ENCODE data around the gene TNS3. TPM values are rescaled to one million over a fixed set of nuclear protein-coding genes. Genes with fewer than 3 reads are reported as not detected.
"Not testable (repeated sequence)": the region's sequence is repeated elsewhere in the genome, so short reads cannot be mapped to it uniquely, and the experiment has no call there.

The TNS3 gene
- total RNA-seq, 3 donors from 2014 or later: 2.6 to 3.4 (median 3.2) TPM

DNA sequence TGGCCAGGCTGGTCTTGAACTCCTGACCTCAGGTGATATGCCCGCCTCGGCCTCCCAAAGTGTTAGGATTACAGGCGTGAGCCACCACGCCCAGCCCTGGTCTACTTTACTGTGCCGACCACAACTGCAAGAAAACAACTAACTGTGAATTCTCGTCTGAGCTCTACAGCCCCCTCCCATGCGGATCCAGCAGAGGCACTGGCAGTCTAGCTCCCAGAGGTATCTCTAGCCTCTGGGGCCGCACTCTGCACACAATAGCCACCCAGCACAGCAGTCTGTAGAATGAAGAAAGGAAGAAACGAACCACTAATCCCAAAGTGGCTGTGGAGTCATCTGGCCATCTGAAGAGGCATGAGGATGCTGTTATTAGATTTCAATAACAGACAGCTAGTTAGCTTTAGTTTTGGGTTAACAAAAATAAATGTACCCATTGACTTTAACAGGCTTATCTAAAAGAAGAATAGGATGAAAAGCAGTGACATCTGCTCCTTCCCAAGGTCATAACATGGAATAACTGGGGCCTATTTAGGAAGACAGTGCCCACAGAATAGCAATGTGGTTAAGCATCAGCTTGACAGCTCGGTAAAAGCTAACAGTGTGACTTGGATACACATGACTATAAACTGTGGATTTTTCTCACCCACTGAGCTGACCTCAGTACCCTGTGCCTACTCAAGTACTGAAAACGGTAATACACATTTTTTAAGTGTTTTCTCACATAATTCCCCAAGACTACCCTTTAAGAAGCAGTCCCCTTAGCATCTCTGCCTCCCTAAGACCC, 131.9 kb downstream of the TNS3 start:
- Mint-ChIP-seq H3K4me1 (ENCODE audit: low read depth) (no peaks in the 10 kb centered on the region), H3K4me3 (no peak overlapping the region), H3K9me3 (no peaks in the 10 kb centered on the region), H3K36me3 (ENCODE audit: insufficient read depth) (no peaks in the 10 kb centered on the region), H3K27me3 (ENCODE audit: low read depth) (no peaks in the 10 kb centered on the region)
- DNase-seq (no peak), ATAC-seq (no peak)

DNA sequence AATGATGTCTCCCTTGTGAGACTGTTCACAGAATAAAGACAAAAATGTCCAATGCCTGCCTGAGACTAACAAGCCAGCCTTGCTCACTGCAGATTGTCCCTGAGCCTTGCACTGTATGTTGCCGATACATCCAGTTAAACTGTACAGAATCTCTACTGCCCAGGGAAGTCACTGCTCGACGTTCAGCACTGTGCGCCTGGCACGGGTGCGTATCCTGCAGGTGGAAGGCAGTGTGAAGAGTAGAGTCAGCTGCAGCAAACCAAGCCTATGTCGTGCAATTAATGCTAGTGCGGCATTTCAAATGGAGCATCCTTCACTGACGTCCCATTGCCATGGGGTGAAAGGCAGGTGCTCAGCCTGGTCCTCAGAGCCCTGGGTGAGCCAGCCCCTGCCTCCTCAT, 132.9 kb downstream of the TNS3 start:
- Mint-ChIP-seq H3K36me3 (ENCODE audit: insufficient read depth) (no peaks in the 10 kb centered on the region), H3K4me1 (ENCODE audit: low read depth) (no peaks in the 10 kb centered on the region), H3K27me3 (ENCODE audit: low read depth) (no peaks in the 10 kb centered on the region), H3K4me3 (no peak overlapping the region), H3K9me3 (no peaks in the 10 kb centered on the region)
- no peak for DNase-seq
- ATAC-seq: no peak

GRCh38 chr7:47447621-47448349, 134.1 kb downstream of the TNS3 start:
- ATAC-seq (no peak), DNase-seq (no peak)
- H3K4me3 Mint-ChIP-seq: no peak overlapping the region
- H3K27me3 Mint-ChIP-seq (ENCODE audit: low read depth): no peaks in the 10 kb centered on the region
- no peaks in the 10 kb centered on the region for H3K4me1 Mint-ChIP-seq (ENCODE audit: low read depth)
- H3K36me3 Mint-ChIP-seq (ENCODE audit: insufficient read depth): no peaks in the 10 kb centered on the region
- no peaks in the 10 kb centered on the region for H3K9me3 Mint-ChIP-seq

DNA sequence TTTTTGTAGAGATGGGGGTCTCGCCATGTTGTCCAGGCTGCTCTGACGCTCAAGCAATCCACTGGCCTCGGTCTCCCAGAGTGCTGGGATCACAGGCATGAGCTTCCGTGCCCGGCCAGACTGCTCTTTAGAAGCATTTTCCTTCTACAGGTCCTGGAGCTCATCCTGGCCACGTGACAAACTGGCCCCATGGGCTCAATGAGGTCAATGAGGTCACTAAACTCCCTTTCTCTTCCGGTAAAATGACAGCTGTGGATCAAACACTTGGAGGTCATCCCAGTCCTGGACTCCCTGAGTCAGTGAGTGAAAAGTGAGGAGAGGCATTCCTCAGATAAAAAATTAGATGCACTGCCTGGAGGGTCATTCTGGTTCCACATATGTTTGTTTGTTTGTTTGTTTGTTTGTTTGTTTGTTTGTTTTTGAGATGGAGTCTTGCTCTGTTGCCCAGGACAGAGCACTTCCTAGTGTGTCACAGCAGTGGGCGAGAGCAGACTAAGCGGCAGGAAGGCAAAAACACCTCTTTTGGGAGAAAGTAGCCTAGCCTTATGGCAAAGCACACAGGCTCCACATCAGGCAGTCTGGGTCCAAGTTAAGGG, 134.9 kb downstream of the TNS3 start:
- H3K27me3 Mint-ChIP-seq (ENCODE audit: low read depth): no peaks in the 10 kb centered on the region
- DNase-seq (no peak), ATAC-seq (no peak)
- no peaks in the 10 kb centered on the region for H3K4me1 Mint-ChIP-seq (ENCODE audit: low read depth)
- no peak overlapping the region for H3K4me3 Mint-ChIP-seq
- H3K36me3 Mint-ChIP-seq (ENCODE audit: insufficient read depth): no peaks in the 10 kb centered on the region
- H3K9me3 Mint-ChIP-seq: no peaks in the 10 kb centered on the region

GRCh38 chr7:47444376-47445098, 137.4 kb downstream of the TNS3 start:
- no peaks in the 10 kb centered on the region for H3K9me3 Mint-ChIP-seq
- no peaks in the 10 kb centered on the region for H3K36me3 Mint-ChIP-seq (ENCODE audit: insufficient read depth)
- ATAC-seq (no peak), DNase-seq (no peak)
- no peaks in the 10 kb centered on the region for H3K27me3 Mint-ChIP-seq (ENCODE audit: low read depth)
- no peak overlapping the region for H3K4me3 Mint-ChIP-seq
- no peaks in the 10 kb centered on the region for H3K4me1 Mint-ChIP-seq (ENCODE audit: low read depth)

- no peak for DNase-seq
- Mint-ChIP-seq H3K27me3 (ENCODE audit: low read depth) (no peaks in the 10 kb centered on the region), H3K36me3 (ENCODE audit: insufficient read depth) (no peaks in the 10 kb centered on the region), H3K9me3 (no peaks in the 10 kb centered on the region), H3K4me1 (ENCODE audit: low read depth) (no peaks in the 10 kb centered on the region), H3K4me3 (no peak overlapping the region)
- no peak for ATAC-seq
These were observed 138.9 kb downstream of the TNS3 start for GRCh38 chr7:47443049-47443448.

GRCh38 chr7:47442605-47442865, 139.4 kb downstream of the TNS3 start:
- DNase-seq (no peak), ATAC-seq (no peak)
- Mint-ChIP-seq H3K4me1 (ENCODE audit: low read depth) (no peaks in the 10 kb centered on the region), H3K9me3 (no peaks in the 10 kb centered on the region), H3K36me3 (ENCODE audit: insufficient read depth) (no peaks in the 10 kb centered on the region), H3K4me3 (no peak overlapping the region), H3K27me3 (ENCODE audit: low read depth) (no peaks in the 10 kb centered on the region)

- Mint-ChIP-seq H3K27me3 (ENCODE audit: low read depth) (no peaks in the 10 kb centered on the region), H3K9me3 (no peaks in the 10 kb centered on the region), H3K4me1 (ENCODE audit: low read depth) (no peaks in the 10 kb centered on the region), H3K4me3 (no peak overlapping the region), H3K36me3 (ENCODE audit: insufficient read depth) (no peaks in the 10 kb centered on the region)
- DNase-seq (no peak), ATAC-seq (no peak)
These were observed 139.9 kb downstream of the TNS3 start for GRCh38 chr7:47441796-47442604.

DNA sequence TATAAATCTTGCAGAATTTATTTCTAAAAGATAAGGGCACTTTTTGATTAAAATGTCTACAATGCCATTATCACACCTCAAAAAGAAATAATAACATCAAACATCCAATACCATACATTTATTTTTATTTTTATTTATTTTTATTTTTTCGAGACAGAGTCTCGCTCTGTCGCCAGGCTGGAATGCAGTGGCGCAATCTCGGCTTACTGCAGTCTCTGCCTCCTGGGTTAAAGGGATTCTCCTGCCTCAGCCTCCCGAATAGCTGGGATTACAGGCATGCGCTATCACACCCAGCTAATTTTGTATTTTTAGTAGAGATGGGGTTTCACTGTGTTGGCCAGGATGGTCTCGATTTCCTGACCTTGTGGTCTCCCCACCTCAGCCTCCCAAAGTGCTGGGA, 140.9 kb downstream of the TNS3 start:
- not testable (repeated sequence) for H3K9me3 Mint-ChIP-seq; H3K27me3 Mint-ChIP-seq (ENCODE audit: low read depth); ATAC-seq; H3K36me3 Mint-ChIP-seq (ENCODE audit: insufficient read depth); DNase-seq; H3K4me1 Mint-ChIP-seq (ENCODE audit: low read depth); H3K4me3 Mint-ChIP-seq

- Mint-ChIP-seq H3K36me3 (ENCODE audit: insufficient read depth) (no peaks in the 10 kb centered on the region), H3K9me3 (no peaks in the 10 kb centered on the region), H3K4me1 (ENCODE audit: low read depth) (no peaks in the 10 kb centered on the region), H3K27me3 (ENCODE audit: low read depth) (no peaks in the 10 kb centered on the region), H3K4me3 (no peak overlapping the region)
- no peak for ATAC-seq
- DNase-seq: no peak
These were observed 141.6 kb downstream of the TNS3 start for GRCh38 chr7:47440320-47440719.

GRCh38 chr7:47439181-47439667, 142.7 kb downstream of the TNS3 start:
- no peaks in the 10 kb centered on the region for H3K4me1 Mint-ChIP-seq (ENCODE audit: low read depth)
- ATAC-seq (no peak), DNase-seq (no peak)
- no peak overlapping the region for H3K4me3 Mint-ChIP-seq
- no peaks in the 10 kb centered on the region for H3K27me3 Mint-ChIP-seq (ENCODE audit: low read depth)
- no peaks in the 10 kb centered on the region for H3K9me3 Mint-ChIP-seq
- no peaks in the 10 kb centered on the region for H3K36me3 Mint-ChIP-seq (ENCODE audit: insufficient read depth)

DNA sequence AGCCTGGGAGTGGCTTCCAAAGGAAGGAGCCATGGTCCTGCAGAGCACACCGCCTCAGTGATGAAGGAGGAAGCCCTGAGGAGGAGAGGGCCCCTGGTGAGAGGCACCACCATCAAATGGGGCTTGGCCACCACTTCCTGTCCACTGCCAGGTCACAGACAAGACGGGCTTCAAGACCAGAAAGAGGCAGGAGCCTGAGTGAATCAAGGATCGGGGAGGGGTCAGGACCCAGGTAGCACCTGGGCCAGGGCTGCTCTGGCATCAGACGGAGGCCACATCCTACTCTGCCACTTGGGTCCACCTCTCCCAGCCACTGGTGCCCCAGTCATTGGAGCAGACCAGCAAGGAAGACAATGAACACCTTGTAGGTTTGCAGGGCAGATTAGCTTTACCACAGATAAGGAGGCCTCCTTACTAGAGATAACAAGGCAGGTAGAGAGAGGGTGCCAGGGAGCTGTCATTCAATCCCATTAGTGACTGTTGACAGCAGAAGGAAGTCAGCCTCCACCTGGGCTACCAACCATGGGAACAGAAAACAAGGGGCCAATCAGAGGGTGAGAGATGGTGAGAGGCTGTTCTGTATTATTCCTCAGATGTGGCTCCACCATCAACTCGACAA, 143.4 kb downstream of the TNS3 start:
- H3K9me3 Mint-ChIP-seq: no peaks in the 10 kb centered on the region
- DNase-seq (no peak), ATAC-seq (no peak)
- no peaks in the 10 kb centered on the region for H3K36me3 Mint-ChIP-seq (ENCODE audit: insufficient read depth)
- no peak overlapping the region for H3K4me3 Mint-ChIP-seq
- no peaks in the 10 kb centered on the region for H3K27me3 Mint-ChIP-seq (ENCODE audit: low read depth)
- no peaks in the 10 kb centered on the region for H3K4me1 Mint-ChIP-seq (ENCODE audit: low read depth)

- DNase-seq: no peak
- no peaks in the 10 kb centered on the region for H3K27me3 Mint-ChIP-seq (ENCODE audit: low read depth)
- ATAC-seq: no peak
- no peaks in the 10 kb centered on the region for H3K36me3 Mint-ChIP-seq (ENCODE audit: insufficient read depth)
- no peak overlapping the region for H3K4me3 Mint-ChIP-seq
- H3K4me1 Mint-ChIP-seq (ENCODE audit: low read depth): no peaks in the 10 kb centered on the region
- H3K9me3 Mint-ChIP-seq: no peaks in the 10 kb centered on the region
These were observed 146.0 kb downstream of the TNS3 start for GRCh38 chr7:47435889-47436312.

- H3K4me3 Mint-ChIP-seq: no peak overlapping the region
- H3K4me1 Mint-ChIP-seq (ENCODE audit: low read depth): no peaks in the 10 kb centered on the region
- ATAC-seq (no peak), DNase-seq (no peak)
- H3K27me3 Mint-ChIP-seq (ENCODE audit: low read depth): no peaks in the 10 kb centered on the region
- no peaks in the 10 kb centered on the region for H3K9me3 Mint-ChIP-seq
- H3K36me3 Mint-ChIP-seq (ENCODE audit: insufficient read depth): no peaks in the 10 kb centered on the region
These were observed 148.4 kb downstream of the TNS3 start for GRCh38 chr7:47433564-47433895.
